ENCODE measurements around the gene AUTS2.

AUTS2 gene

GRCh38 chr7:69992938-69993337, 394.7 kb downstream of the AUTS2 start:
- DNase-seq (ENCODE audit: low spot score): no peak

GRCh38 chr7:69994218-69994617, 395.9 kb downstream of the AUTS2 start:
- DNase-seq (ENCODE audit: low spot score): no peak

GRCh38 chr7:69994886-69995542, 396.7 kb downstream of the AUTS2 start:
- DNase-seq (ENCODE audit: low spot score): no peak

DNA sequence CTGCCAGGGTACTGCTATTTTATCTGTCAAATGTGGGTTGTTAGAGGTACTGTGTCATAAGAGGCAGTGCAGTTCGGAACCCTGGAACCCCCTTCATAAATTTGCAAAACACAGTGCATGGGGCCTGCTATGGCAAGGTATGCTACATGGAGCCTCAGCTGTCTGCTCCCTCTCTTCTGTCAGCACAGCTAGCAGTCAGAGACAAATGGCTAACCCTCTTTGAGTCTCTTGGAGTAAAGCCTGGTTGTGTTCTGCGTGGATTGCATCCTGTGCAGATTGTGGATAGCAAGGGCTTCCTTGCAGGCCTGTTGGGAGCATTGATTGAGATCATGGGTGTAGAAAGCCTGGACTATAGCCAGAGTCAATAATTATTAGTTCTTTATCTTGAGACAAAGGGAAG, 397.8 kb downstream of the AUTS2 start:
- no peak for DNase-seq (ENCODE audit: low spot score)

- DNase-seq (ENCODE audit: low spot score): no peak
Observed at GRCh38 chr7:70000737-70001348, 402.6 kb downstream of the AUTS2 start.

- DNase-seq (ENCODE audit: low spot score): no peak
Observed at GRCh38 chr7:70005480-70005879, 407.2 kb downstream of the AUTS2 start.

- no peak for DNase-seq (ENCODE audit: low spot score)
Observed at GRCh38 chr7:70005891-70006260, 407.6 kb downstream of the AUTS2 start.

DNA sequence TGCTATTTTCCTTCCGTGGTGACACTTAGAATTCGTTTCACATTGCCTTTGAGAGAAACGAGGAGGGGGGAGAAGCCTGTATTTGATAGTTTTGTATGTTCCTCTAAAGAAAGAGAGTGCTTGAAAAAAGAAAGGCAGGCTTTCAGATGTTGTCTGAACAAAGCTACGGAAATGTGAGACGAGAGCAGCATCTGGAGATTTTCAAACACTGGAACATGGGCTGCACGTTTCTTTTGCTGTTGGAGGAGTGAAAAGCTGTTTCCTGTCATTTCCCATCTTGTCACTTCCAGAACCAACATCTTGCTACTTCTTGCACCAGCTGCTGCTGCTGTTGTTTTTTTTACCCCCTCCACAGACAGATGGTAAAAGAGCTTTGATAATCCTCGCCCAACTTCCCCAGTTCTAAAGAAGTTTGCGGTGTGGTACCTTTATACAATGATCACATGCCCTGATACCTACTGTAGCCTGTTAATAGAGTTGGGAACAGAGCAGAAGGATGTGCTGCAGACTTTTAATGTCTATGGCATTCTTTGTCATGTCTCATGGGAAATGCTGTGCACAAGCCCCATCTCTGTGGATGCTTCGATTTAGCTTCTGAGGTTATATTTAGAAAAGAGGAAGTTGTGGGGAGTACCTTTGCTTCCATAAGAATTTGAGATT, 408.1 kb downstream of the AUTS2 start:
- DNase-seq (ENCODE audit: low spot score): no peak

DNA sequence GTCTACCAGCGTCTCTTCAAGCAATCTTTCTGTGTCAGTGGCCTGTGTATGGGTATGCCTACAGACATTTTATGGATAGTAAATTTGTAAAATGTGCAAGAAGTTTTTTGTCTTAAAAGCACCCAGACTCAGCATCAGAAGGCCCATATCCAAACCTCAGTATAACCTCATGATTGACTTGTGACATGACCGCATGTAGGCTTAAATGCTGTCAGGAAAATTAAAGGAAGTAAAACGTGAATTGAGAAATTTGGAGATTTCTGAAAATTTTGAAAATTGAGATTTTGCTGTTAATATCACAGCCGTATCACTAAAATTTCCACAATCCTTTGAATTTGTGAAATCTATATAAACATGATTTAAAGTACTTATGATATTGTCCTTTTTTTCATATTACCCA, 410.2 kb downstream of the AUTS2 start:
- no peak for DNase-seq (ENCODE audit: low spot score)

DNA sequence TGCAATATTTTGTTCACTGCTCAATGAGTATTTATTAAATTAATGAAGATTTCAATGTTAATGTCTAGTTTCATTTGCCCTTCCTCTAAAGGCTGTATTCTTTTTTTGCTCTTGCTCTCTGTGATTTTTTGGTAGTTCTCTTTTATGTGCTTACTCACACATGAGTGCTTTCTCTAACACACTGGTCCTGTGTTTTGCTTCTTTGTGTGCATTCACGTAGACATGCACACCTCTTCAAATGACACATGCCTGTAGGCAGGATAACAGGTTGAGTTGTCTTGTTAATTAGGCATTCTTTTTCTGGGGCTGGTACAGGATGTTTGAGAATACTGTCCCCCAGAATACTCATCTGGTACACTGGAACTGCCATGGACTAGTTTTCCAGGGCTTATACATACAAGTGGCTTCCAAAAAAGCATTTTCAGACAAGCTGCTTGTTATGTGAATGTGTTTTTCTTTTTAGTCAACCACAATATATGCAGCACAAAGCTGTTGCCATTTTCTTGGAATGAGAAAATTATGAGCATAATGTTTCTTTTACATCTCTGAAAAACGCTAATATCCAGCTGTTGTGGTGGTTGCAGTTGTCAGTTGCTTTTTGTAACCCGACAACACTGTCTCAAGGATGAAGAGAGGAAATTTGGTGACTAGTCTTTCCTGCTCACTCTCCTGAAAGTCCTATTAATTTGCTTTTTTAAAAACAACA, 416.4 kb downstream of the AUTS2 start:
- DNase-seq (ENCODE audit: low spot score): no peak

DNA sequence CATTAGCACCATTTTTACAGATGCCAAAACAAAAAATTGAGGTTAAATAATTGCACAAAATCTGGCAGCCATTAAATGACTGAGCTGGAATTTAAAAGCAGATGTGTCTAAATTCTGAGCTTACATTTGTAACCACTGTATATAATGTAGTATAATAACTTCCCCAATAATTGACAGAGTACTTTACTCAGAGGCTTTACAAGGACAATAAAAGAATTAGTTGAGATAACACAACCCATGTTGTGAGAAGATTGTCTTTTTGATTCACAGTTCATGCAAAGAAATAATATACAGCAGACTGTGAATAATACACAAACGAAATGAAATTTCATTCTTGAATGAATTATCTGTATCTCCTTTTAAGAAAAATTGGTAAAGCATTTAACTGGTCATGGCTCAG, 417.1 kb downstream of the AUTS2 start:
- no peak for DNase-seq (ENCODE audit: low spot score)

DNA sequence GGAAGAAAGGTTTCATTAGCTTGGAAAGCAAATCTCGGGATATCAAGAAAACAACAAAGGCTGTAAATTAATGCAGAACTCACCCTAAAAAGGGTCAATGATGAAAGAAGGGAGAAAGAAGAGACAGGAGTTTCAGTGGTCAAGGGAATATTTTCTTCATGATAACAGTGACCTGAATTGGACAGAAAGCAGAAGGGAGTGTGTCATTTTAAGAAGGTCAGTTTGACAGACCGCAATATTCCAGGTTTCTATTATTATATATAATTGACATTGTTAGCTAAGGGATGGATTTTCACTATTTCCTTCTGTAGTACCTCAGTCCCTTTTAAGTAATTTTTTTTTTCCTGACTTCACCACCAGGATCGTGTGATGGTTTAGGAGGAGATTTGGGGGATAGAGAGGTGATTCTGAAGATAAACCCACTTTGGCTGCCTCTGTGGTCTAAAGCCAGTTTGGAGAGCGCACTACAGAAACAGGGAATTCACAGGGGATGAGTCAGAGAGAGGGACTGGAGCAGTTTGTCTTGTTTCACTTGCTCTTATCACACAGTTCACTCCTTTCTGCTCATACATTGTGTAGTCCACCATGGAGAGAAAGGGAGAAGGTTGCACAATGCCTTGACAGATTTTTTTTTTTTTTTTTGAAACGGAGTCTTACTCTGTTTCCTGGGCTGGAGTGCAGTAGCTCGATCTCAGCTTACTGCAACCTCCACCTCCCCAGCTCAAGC, 417.9 kb downstream of the AUTS2 start:
- DNase-seq (ENCODE audit: low spot score): no peak

- DNase-seq (ENCODE audit: low spot score): no peak
Observed at GRCh38 chr7:70017357-70017756, 419.1 kb downstream of the AUTS2 start.

DNA sequence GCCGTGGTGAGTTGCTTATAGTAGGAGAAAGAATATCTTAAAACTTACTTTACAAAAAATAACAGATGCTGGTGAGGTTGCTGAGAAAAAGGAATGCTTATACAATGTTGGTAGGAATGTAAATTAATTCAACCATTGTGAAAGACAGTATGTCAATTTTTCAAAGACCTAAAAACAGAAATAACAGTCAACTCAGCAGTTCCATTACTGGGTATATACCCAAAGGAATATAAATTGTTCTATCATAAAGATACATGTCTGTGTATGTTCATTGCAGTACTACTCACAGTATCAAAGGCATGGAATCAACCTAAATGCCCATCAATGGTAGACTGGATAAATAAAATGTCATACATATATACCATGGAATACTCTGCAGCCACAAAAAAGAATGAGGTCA, 420.4 kb downstream of the AUTS2 start:
- DNase-seq (ENCODE audit: low spot score): no peak

DNA sequence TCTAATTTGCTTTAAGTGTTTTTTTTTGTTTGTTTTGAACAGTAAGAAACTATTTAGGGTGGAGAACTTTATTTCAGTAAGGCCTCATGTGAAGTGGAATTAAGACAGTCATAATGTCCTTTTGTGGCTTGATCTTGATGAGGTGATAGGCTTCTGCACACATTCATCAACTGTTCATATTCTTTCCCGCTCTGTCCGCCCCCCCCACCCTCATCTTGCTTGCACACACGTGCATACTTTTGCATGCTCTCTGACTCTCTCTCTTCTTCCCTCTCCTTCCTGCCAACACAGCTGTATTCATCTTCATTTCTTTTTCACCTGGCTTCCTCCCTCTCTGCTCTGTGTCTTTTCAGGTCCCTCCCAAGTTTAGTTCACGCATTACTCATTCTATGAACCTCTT, 429.6 kb downstream of the AUTS2 start:
- DNase-seq (ENCODE audit: low spot score): no peak

- no peak for DNase-seq (ENCODE audit: low spot score)
Observed at GRCh38 chr7:70028620-70029019, 430.3 kb downstream of the AUTS2 start.

DNA sequence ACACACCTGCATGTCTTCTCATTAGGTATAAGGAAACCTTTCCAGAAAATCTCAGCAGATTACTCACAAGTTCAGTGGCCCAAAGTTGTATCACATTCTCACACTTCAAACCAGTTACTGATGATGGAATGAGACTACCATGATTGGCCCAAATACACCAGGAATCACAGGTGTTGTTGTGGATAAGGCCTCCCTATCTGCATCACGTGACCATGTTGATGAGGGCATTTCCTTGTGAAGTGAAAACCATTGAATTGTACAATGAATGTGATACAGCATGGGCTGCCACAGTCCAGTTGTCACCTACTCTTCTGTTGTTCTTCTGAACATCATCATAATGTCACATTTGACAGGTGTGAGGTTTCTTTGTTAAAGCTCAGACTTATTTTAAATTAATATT, 431.7 kb downstream of the AUTS2 start:
- DNase-seq (ENCODE audit: low spot score): no peak

- no peak for DNase-seq (ENCODE audit: low spot score)
Observed at GRCh38 chr7:70030745-70031144, 432.5 kb downstream of the AUTS2 start.

DNA sequence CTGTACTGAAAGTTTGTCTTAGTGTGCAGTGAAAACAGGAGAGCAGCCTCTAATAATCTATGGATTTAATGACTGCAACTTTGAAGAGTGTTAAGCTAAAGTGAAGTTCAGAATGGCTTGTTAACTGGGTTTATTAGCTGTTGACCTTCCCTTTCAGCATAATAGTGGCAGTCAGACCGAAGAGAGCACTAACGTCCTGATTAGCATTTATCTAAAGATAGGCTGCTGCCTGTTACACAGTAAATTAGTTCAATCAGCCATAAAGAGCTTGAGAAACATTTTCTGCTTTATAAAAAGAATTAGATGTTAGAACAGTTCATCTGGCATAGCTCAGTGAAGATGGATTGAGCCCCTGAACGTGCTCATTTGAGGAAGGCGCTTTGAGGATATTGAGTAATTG, 433.0 kb downstream of the AUTS2 start:
- no peak for DNase-seq (ENCODE audit: low spot score)

GRCh38 chr7:70032649-70033048, 434.4 kb downstream of the AUTS2 start:
- no peak for DNase-seq (ENCODE audit: low spot score)

GRCh38 chr7:70033226-70033625, 435.0 kb downstream of the AUTS2 start:
- DNase-seq (ENCODE audit: low spot score): no peak

DNA sequence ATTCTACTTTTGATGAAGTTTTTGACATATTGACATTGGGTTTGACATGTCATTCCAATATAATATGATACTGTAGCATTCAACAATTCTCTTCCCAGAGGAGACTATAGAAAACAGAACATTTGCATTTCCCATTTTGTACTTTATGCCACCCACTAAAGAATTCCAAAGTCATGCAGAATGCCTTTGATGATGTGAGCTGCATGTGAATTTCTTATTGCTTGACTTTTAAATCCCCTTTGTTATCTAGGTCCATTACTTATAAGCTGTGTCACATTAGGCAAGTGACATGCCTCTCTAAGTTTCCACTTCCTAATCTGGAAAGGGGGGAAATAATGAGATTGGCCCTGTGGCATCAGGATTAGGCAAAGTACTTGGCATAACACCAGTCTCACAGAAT, 436.7 kb downstream of the AUTS2 start:
- DNase-seq (ENCODE audit: low spot score): no peak

All from germinal center (tissue), 1 donor.